WERI-Rb-1 (cell line): ENCODE data around the gene UBE3C.
A peak's percentile ranks its signal among the peaks of the same experiment; 100 is the strongest.

ENCODE experiments used
- DNase-seq: peaks from one replicate; pipeline ENCODE4 v3.0.0-alpha.2; 2020
- H3K27ac ChIP-seq: fragments of 250-450 bp; sonication (Bioruptor Pico); 2 replicates; pipeline ENCODE4 v1.5.1; 2020; ENCODE audit warnings: mild to moderate bottlenecking, moderate library complexity
- H3K27me3 ChIP-seq: fragments of 250-450 bp; sonication (Bioruptor Pico); 2 replicates; pipeline ENCODE4 v1.5.1; 2021; ENCODE audit warnings: mild to moderate bottlenecking, low read depth, moderate library complexity; ENCODE audit not compliant: insufficient read depth, severe bottlenecking
- H3K36me3 ChIP-seq: fragments of 250-450 bp; sonication (Bioruptor Pico); 2 replicates; pipeline ENCODE4 v1.5.1; 2020; ENCODE audit warnings: mild to moderate bottlenecking, moderate library complexity
- H3K4me3 ChIP-seq: 2 replicates; pipeline ENCODE4 v1.5.1; 2011; ENCODE audit warnings: low read depth, mild to moderate bottlenecking, control low read depth, low read length
- H3K9me3 ChIP-seq: fragments of 250-450 bp; sonication (Bioruptor Pico); 2 replicates; pipeline ENCODE4 v1.5.1; 2021; ENCODE audit warnings: mild to moderate bottlenecking, moderate library complexity; ENCODE audit not compliant: severe bottlenecking
- CTCF ChIP-seq: IDR thresholded peaks from 2 replicates; pipeline ENCODE4 v1.5.1; 2011; ENCODE audit warnings: low read depth, mild to moderate bottlenecking, control low read depth, inconsistent platforms, low read length

UBE3C gene

GRCh38 chr7:157267516-157267915 is 128.8 kb downstream of the UBE3C start:
- TF ChIP-seq CTCF = no peak
- H3K27me3 ChIP-seq = no peaks in the 10 kb centered on the region
- H3K27ac ChIP-seq = no peak overlapping the region
- no peak for DNase-seq
- no peaks in the 10 kb centered on the region for H3K9me3 ChIP-seq
- peaks cover 53% of the 10 kb centered on the region for H3K36me3 ChIP-seq
- H3K4me3 ChIP-seq = no peak overlapping the region

- H3K9me3 ChIP-seq = no peaks in the 10 kb centered on the region
- DNase-seq = no peak
- no peaks in the 10 kb centered on the region for H3K27me3 ChIP-seq
- no peak for TF ChIP-seq CTCF
- no peak overlapping the region for H3K4me3 ChIP-seq
- H3K27ac ChIP-seq = no peak overlapping the region
- H3K36me3 ChIP-seq = peaks cover 49% of the 10 kb centered on the region
Observed at GRCh38 chr7:157267956-157268355, 129.2 kb downstream of the UBE3C start.

- no peak for DNase-seq
- no peaks in the 10 kb centered on the region for H3K9me3 ChIP-seq
- H3K27ac ChIP-seq = peak overlapping the region; percentile 30; the same call in 1 of the 2 replicates
- H3K27me3 ChIP-seq = no peaks in the 10 kb centered on the region
- H3K4me3 ChIP-seq = no peak overlapping the region
- peaks cover 45% of the 10 kb centered on the region for H3K36me3 ChIP-seq
- TF ChIP-seq CTCF = no peak
Observed at GRCh38 chr7:157268540-157268939, 129.8 kb downstream of the UBE3C start.

GRCh38 chr7:157269341-157270059 is 130.8 kb downstream of the UBE3C start:
- DNase-seq = no peak
- H3K36me3 ChIP-seq = peaks cover 44% of the 10 kb centered on the region
- H3K4me3 ChIP-seq = no peak overlapping the region
- H3K9me3 ChIP-seq = no peaks in the 10 kb centered on the region
- H3K27ac ChIP-seq = no peak overlapping the region
- no peaks in the 10 kb centered on the region for H3K27me3 ChIP-seq
- TF ChIP-seq CTCF = no peak

- H3K9me3 ChIP-seq = no peaks in the 10 kb centered on the region
- peaks cover 39% of the 10 kb centered on the region for H3K36me3 ChIP-seq
- no peak overlapping the region for H3K4me3 ChIP-seq
- H3K27me3 ChIP-seq = no peaks in the 10 kb centered on the region
- no peak for DNase-seq
- no peak overlapping the region for H3K27ac ChIP-seq
- no peak for TF ChIP-seq CTCF
Observed at GRCh38 chr7:157270060-157270444, 131.3 kb downstream of the UBE3C start.

GRCh38 chr7:157271315-157271990 is 132.7 kb downstream of the UBE3C start:
- no peak overlapping the region for H3K27ac ChIP-seq
- H3K4me3 ChIP-seq = no peak overlapping the region
- peaks cover 36% of the 10 kb centered on the region for H3K36me3 ChIP-seq
- H3K9me3 ChIP-seq = no peaks in the 10 kb centered on the region
- H3K27me3 ChIP-seq = no peaks in the 10 kb centered on the region
- no peak for DNase-seq
- no peak for TF ChIP-seq CTCF
